Peyer's patch (tissue), 4 donors: ENCODE results near the gene BTBD1.

ENCODE experiments used
- CTCF ChIP-seq, 6 experiments: fragments of 450-650 bp in 4 of 6; fragments of 200-600 bp in 2 of 6; sonication (generic) in 1 of 6; IDR thresholded peaks; one replicate each; pipeline ENCODE4 v1.5.1; 2017 to 2019; ENCODE audit warnings: antibody characterized with exemption in 6 of 6, mild to moderate bottlenecking in 3 of 6, moderate library complexity in 1 of 6
- POLR2A ChIP-seq, 2 donors: fragments of 450-650 bp; IDR thresholded peaks; one replicate each; pipeline ENCODE4 v1.5.1; 2017; ENCODE audit warnings: antibody characterized with exemption in 2 of 2, mild to moderate bottlenecking in 2 of 2, moderate library complexity in 2 of 2

- no peak for TF ChIP-seq POLR2A (IDR thresholded peaks at IDR 0.05)
- no peak for TF ChIP-seq CTCF (IDR thresholded peaks at IDR 0.05)
Observed at GRCh38 chr15:83064859-83065258, 2.2 kb downstream of the BTBD1 start.
